Choroid plexus epithelial cell (primary cell): ENCODE results near the gene RBM28.

Experiments
- DNase-seq: peaks from one replicate; pipeline ENCODE4 v3.0.0-alpha.2; 2010; ENCODE audit warnings: low read depth
- H3K4me3 ChIP-seq: 2 replicates; pipeline ENCODE4 v1.5.1; 2011; ENCODE audit warnings: low read depth, mild to moderate bottlenecking, control low read depth, low read length, moderate library complexity
- CTCF ChIP-seq: conservative IDR thresholded peaks from 2 replicates; pipeline ENCODE4 v1.5.1; 2011; ENCODE audit warnings: low read depth, mild to moderate bottlenecking, control low read depth, inconsistent platforms, low read length, moderate library complexity

RBM28 gene

GRCh38 chr7:128381161-128381821 is 37.6 kb upstream of the RBM28 start:
- DNase-seq: no peak
- TF ChIP-seq CTCF: peak; percentile 62
- H3K4me3 ChIP-seq: no peak overlapping the region

GRCh38 chr7:128380483-128381106 is 36.9 kb upstream of the RBM28 start:
- H3K4me3 ChIP-seq: no peak overlapping the region
- TF ChIP-seq CTCF: no peak
- no peak for DNase-seq

GRCh38 chr7:128379900-128380479 is 36.3 kb upstream of the RBM28 start:
- no peak for TF ChIP-seq CTCF
- H3K4me3 ChIP-seq: no peak overlapping the region
- no peak for DNase-seq

DNA sequence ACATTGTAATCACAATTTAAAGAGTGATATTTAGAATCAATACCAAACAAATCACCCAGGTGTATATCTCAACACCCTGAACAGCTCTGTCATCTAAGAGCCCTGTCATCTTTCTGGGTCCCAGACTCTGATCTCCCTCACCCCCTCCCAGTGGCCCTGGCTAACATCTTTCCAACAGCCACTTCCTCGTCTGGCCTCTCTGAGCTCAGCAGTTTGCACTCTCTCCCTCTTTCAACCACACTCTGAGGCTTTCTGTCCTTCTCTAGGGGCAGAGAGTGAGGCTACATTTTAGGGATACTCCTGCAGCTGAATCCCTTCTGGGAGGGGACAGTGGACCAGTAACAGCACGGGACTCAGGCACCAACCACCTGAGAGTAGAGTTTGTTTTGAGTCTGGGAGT is 34.9 kb upstream of the RBM28 start:
- no peak for TF ChIP-seq CTCF
- no peak overlapping the region for H3K4me3 ChIP-seq
- no peak for DNase-seq

DNA sequence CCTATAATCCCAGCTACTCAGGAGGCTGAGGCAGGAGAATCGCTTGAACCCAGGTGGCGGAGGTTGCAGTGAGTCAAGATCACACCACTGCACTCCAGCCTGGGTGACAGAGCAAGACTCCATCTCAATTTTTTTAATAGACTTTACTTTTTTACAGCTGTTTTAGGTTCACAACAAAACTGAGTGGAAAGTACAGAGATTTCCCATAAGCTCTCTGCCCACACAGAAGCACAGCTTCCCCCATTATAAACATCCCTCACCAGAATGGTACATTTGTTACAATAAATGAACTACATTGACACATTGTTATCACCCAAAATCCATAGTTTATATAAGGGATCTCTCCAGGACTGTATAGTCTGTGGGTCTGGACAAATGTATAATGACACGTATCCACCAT is 32.4 kb upstream of the RBM28 start:
- TF ChIP-seq CTCF: no peak
- DNase-seq: no peak
- no peak overlapping the region for H3K4me3 ChIP-seq

DNA sequence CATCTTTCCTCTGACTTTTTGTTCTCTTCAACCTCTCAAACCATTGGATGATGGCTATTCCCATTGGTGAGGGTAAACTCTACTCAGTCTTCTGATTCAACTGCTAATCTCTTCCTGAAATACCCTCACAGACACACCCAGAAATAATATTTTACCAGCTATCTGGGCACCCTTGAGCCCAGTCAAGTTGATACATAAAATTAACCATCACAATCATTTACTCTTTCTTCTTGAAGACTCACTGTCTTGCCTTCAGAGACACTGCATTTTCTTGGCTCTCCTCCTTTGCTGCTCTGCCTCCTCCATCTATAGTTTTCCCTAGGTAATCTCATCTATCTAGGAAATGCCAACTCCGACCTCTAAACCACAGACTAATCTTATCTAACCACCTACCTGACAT is 30.3 kb upstream of the RBM28 start:
- TF ChIP-seq CTCF: no peak
- no peak overlapping the region for H3K4me3 ChIP-seq
- no peak for DNase-seq

DNA sequence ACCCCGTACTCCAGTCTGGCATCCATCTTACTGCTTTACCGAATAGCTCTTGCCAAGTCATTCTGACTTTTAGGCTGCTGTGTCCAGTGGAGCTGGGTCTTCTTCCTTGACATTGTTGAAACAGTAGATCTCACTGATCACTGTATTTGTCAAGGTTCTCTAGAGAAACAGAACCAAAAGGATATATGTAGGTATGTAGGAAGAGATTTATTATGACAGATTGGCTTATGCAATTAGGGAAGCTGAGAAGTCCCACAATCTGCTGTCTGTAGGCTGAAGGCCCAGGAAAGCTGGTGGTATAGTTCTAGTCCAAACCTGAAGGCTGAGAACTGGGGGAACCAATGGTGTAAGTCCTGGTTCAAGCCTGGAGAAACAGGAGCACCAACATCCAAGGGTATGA is 29.9 kb upstream of the RBM28 start:
- H3K4me3 ChIP-seq: no peak overlapping the region
- DNase-seq: no peak
- TF ChIP-seq CTCF: no peak
